ENCODE results near the gene RANBP17. TPM values are rescaled to one million over a fixed set of nuclear protein-coding genes. Genes with fewer than 3 reads are reported as not detected.

RANBP17 gene
- total RNA-seq: 21.8 and 32.8 TPM in 2 replicates
- long read RNA-seq, transcript RANBP17-202 (7 exons, 1,199 nt): major isoform, 13 of 37 reads
- long read RNA-seq, partial matches to known transcripts: 5 of 37 reads
- long read RNA-seq, other reads (novel, unspliced or antisense): 17 of 37 reads

GRCh38 chr5:170861917-170862766 lies at the start of gene RANBP17:
Gene RANBP17 (plus strand): TSS chr5:170862018.
- Mint-ChIP-seq H3K4me1 (ENCODE audit: low read depth) (peaks cover 18% of the 10 kb centered on the region), H3K36me3 (ENCODE audit: insufficient read depth) (peaks cover 6% of the 10 kb centered on the region), H3K27ac (peak within 1 kb of the TSS; percentile 80), H3K9me3 (ENCODE audit: low read depth) (peaks cover 22% of the 10 kb centered on the region), H3K27me3 (peaks cover 12% of the 10 kb centered on the region), H3K4me3 (ENCODE audit: low read depth) (peak within 1 kb of the TSS; percentile 75)
- peak; percentile 48 for DNase-seq (ENCODE audit: low spot score, unreplicated experiment)
- TF ChIP-seq CTCF (IDR thresholded peaks at IDR 0.05; ENCODE audit: unreplicated experiment): peak; percentile 8

- Mint-ChIP-seq H3K27ac (no peak overlapping the region), H3K36me3 (ENCODE audit: insufficient read depth) (no peaks in the 10 kb centered on the region), H3K27me3 (peaks cover 9% of the 10 kb centered on the region), H3K4me1 (ENCODE audit: low read depth) (no peaks in the 10 kb centered on the region), H3K9me3 (ENCODE audit: low read depth) (no peaks in the 10 kb centered on the region), H3K4me3 (ENCODE audit: low read depth) (no peak overlapping the region)
- no peak for DNase-seq (ENCODE audit: low spot score, unreplicated experiment)
- TF ChIP-seq CTCF (IDR thresholded peaks at IDR 0.05; ENCODE audit: unreplicated experiment): no peak
These were observed 48.6 kb upstream of the RANBP17 start for GRCh38 chr5:170813231-170813630.

GRCh38 chr5:170817195-170817594 lies 44.6 kb upstream of the RANBP17 start:
- H3K27ac Mint-ChIP-seq: no peak overlapping the region
- no peak for TF ChIP-seq CTCF (IDR thresholded peaks at IDR 0.05; ENCODE audit: unreplicated experiment)
- H3K27me3 Mint-ChIP-seq: peaks cover 12% of the 10 kb centered on the region
- H3K9me3 Mint-ChIP-seq (ENCODE audit: low read depth): no peaks in the 10 kb centered on the region
- H3K4me1 Mint-ChIP-seq (ENCODE audit: low read depth): no peaks in the 10 kb centered on the region
- H3K36me3 Mint-ChIP-seq (ENCODE audit: insufficient read depth): no peaks in the 10 kb centered on the region
- DNase-seq (ENCODE audit: low spot score, unreplicated experiment): no peak
- H3K4me3 Mint-ChIP-seq (ENCODE audit: low read depth): no peak overlapping the region

GRCh38 chr5:170818232-170818631 lies 43.6 kb upstream of the RANBP17 start:
- no peaks in the 10 kb centered on the region for H3K4me1 Mint-ChIP-seq (ENCODE audit: low read depth)
- no peak overlapping the region for H3K27ac Mint-ChIP-seq
- DNase-seq (ENCODE audit: low spot score, unreplicated experiment): no peak
- H3K27me3 Mint-ChIP-seq: peaks cover 12% of the 10 kb centered on the region
- H3K9me3 Mint-ChIP-seq (ENCODE audit: low read depth): no peaks in the 10 kb centered on the region
- no peaks in the 10 kb centered on the region for H3K36me3 Mint-ChIP-seq (ENCODE audit: insufficient read depth)
- no peak overlapping the region for H3K4me3 Mint-ChIP-seq (ENCODE audit: low read depth)
- no peak for TF ChIP-seq CTCF (IDR thresholded peaks at IDR 0.05; ENCODE audit: unreplicated experiment)

GRCh38 chr5:170819824-170820223 lies 42.0 kb upstream of the RANBP17 start:
- Mint-ChIP-seq H3K4me3 (ENCODE audit: low read depth) (no peak overlapping the region), H3K27me3 (peaks cover 12% of the 10 kb centered on the region), H3K9me3 (ENCODE audit: low read depth) (peaks cover under 1% of the 10 kb centered on the region), H3K36me3 (ENCODE audit: insufficient read depth) (no peaks in the 10 kb centered on the region), H3K27ac (no peak overlapping the region), H3K4me1 (ENCODE audit: low read depth) (no peaks in the 10 kb centered on the region)
- no peak for DNase-seq (ENCODE audit: low spot score, unreplicated experiment)
- TF ChIP-seq CTCF (IDR thresholded peaks at IDR 0.05; ENCODE audit: unreplicated experiment): no peak

Measured in progenitor cell of endocrine pancreas (in vitro differentiated cells).